ENCODE data around the gene PRPH2.
"Not testable (repeated sequence)": the region's sequence is repeated elsewhere in the genome, so short reads cannot be mapped to it uniquely, and the experiment has no call there.

Gene PRPH2

GRCh38 chr6:42744351-42744893 lies 22.0 kb upstream of the PRPH2 start:
- H3K4me3 ChIP-seq (ENCODE audit: low read depth, low read length), result peak overlapping the region; percentile 98
- TF ChIP-seq CTCF (IDR thresholded peaks at IDR 0.05; ENCODE audit: low read depth, low read length, missing control alignments), result no peak
- DNase-seq (ENCODE audit: low read depth), result no peak
- in situ Hi-C loops (cut with HindIII; ENCODE audit: low sequenced_read_pairs), result no loop called here

DNA sequence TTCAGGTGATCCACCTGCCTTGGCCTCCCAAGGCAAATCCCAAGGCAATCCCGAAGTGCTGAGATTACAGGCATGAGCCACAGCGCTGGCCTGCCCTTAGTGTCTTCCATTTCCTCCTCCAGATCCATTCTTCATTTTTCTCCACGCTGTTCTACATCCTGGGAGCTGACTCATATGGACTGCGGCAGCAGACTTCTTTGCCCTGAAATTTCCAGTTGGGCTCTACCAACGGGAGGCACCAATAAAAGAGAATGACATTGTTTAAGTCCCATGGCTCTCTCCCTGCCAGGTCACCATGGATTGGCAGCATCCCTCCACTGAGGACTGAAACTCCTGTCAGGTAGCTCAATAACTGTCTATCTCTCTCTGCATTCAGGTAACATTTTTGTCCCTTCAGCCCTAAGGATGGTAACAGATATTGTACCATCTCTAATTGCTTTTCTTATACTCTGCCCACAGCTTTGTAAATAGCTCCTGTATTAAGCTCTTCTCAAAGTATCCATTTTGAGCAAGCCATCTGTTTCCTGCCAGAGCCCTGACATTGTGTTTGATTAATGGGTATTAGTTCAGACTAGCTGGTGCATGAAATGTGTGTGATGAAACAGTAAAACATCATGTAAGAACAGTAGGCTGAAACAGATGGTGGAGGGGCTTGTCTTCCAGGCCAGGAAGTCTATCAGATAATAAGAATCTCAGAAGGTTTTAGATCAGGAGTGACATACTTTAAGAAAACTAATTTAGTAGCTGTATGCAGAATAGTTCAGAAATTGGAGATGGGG lies 19.9 kb upstream of the PRPH2 start:
- in situ Hi-C loops (cut with HindIII; ENCODE audit: low sequenced_read_pairs), result no loop called here
- TF ChIP-seq CTCF (IDR thresholded peaks at IDR 0.05; ENCODE audit: low read depth, low read length, missing control alignments), result no peak
- no peak for DNase-seq (ENCODE audit: low read depth)
- no peak overlapping the region for H3K4me3 ChIP-seq (ENCODE audit: low read depth, low read length)

DNA sequence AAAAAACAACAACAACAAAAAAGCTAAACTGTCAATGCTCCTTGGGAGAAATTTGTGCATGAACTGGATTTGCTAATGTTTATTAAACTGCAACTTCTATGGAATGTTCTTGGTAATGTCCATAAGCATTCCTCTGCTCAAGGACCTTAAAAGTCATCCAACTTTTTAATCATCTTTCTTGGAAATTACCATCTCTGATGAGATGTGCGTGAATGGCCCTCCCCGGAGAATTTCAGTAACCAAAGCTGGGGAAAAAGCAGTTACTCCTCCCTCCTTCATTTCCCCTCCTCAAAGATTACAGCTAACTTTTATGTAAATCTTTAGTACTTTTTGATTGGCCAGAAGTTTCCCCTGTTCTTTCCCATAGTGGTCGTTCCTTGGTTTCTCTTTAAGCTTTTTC lies 18.3 kb upstream of the PRPH2 start:
- TF ChIP-seq CTCF (IDR thresholded peaks at IDR 0.05; ENCODE audit: low read depth, low read length, missing control alignments), result no peak
- in situ Hi-C loops (cut with HindIII; ENCODE audit: low sequenced_read_pairs), result no loop called here
- H3K4me3 ChIP-seq (ENCODE audit: low read depth, low read length), result no peak overlapping the region
- DNase-seq (ENCODE audit: low read depth), result no peak

DNA sequence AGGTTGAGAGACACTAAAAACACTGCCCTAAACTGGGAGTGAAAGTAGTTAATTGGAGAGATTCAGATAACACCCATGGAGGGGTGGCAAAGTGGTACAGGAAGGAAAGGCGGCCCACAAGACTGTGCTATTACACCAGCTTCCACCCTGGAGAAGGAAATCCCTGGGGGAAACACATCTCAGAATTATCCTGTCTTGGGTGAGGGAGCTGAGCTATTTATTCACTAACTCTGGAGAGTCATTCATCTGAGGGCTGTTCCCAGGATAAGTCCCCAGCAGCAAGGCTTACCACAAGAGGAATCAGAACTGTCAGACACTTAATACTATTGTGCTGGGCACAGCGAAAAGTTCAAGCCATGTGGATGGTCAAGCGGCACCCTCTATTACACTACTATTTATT lies 13.6 kb upstream of the PRPH2 start:
- no peak for TF ChIP-seq CTCF (IDR thresholded peaks at IDR 0.05; ENCODE audit: low read depth, low read length, missing control alignments)
- no peak for DNase-seq (ENCODE audit: low read depth)
- in situ Hi-C loops (cut with HindIII; ENCODE audit: low sequenced_read_pairs), result no loop called here
- H3K4me3 ChIP-seq (ENCODE audit: low read depth, low read length), result no peak overlapping the region

GRCh38 chr6:42733867-42734481 lies 11.6 kb upstream of the PRPH2 start:
- in situ Hi-C loops (cut with HindIII; ENCODE audit: low sequenced_read_pairs); H3K4me3 ChIP-seq (ENCODE audit: low read depth, low read length); DNase-seq (ENCODE audit: low read depth): not testable (repeated sequence)

- TF ChIP-seq CTCF (IDR thresholded peaks at IDR 0.05; ENCODE audit: low read depth, low read length, missing control alignments), result no peak
- in situ Hi-C loops (cut with HindIII; ENCODE audit: low sequenced_read_pairs), result no loop called here
- no peak overlapping the region for H3K4me3 ChIP-seq (ENCODE audit: low read depth, low read length)
- no peak for DNase-seq (ENCODE audit: low read depth)
Measured at GRCh38 chr6:42729731-42730130, 7.3 kb upstream of the PRPH2 start.

- no peak for DNase-seq (ENCODE audit: low read depth)
- H3K4me3 ChIP-seq (ENCODE audit: low read depth, low read length), result no peak overlapping the region
- no peak for TF ChIP-seq CTCF (IDR thresholded peaks at IDR 0.05; ENCODE audit: low read depth, low read length, missing control alignments)
Measured at GRCh38 chr6:42727627-42728026, 5.2 kb upstream of the PRPH2 start.

More at GRCh38 chr6:42727627-42728026, 5.2 kb upstream of the PRPH2 start:
- in situ Hi-C loops (cut with HindIII; ENCODE audit: low sequenced_read_pairs), result no loop called here
